ELF-1 (cell line): Measurements from ENCODE around the gene CMPK2.
"Not testable (repeated sequence)": the region's sequence is repeated elsewhere in the genome, so short reads cannot be mapped to it uniquely, and the experiment has no call there.

Experiments used
- DNase-seq: peaks from one replicate; pipeline ENCODE4 v3.0.0-alpha.2; 2016; ENCODE audit warnings: low read depth, low spot score

CMPK2 gene

GRCh38 chr2:6865346-6866274 lies at the start of gene CMPK2:
Gene CMPK2, minus strand, starts transcription at chr2:6865907. Its CDS starts 211 bp downstream, at chr2:6865696.
- DNase-seq, result peak; percentile 52

- no peak for DNase-seq
These were observed 49.7 kb upstream of the CMPK2 start for GRCh38 chr2:6915399-6915798.

GRCh38 chr2:6914828-6915227 lies 49.1 kb upstream of the CMPK2 start:
- DNase-seq, result no peak

GRCh38 chr2:6913415-6914157 lies 47.9 kb upstream of the CMPK2 start:
- no peak for DNase-seq

- DNase-seq, result no peak
These were observed 46.0 kb upstream of the CMPK2 start for GRCh38 chr2:6911721-6912120.

- DNase-seq, result no peak
These were observed 44.0 kb upstream of the CMPK2 start for GRCh38 chr2:6909431-6910385.

GRCh38 chr2:6908291-6908690 lies 42.6 kb upstream of the CMPK2 start:
- DNase-seq, result no peak

GRCh38 chr2:6906165-6906741 lies 40.5 kb upstream of the CMPK2 start:
- DNase-seq, result no peak

- DNase-seq, result no peak
These were observed 40.0 kb upstream of the CMPK2 start for GRCh38 chr2:6905668-6906067.

- DNase-seq, result not testable (repeated sequence)
These were observed 36.9 kb upstream of the CMPK2 start for GRCh38 chr2:6902581-6902980.

GRCh38 chr2:6896930-6897759 lies 31.4 kb upstream of the CMPK2 start:
- no peak for DNase-seq

GRCh38 chr2:6893876-6894482 lies 28.3 kb upstream of the CMPK2 start:
- DNase-seq, result no peak

GRCh38 chr2:6888724-6889123 lies 23.0 kb upstream of the CMPK2 start:
- no peak for DNase-seq

GRCh38 chr2:6887751-6888192 lies 22.1 kb upstream of the CMPK2 start:
- DNase-seq, result no peak

GRCh38 chr2:6885968-6886367 lies 20.3 kb upstream of the CMPK2 start:
- no peak for DNase-seq

- no peak for DNase-seq
These were observed 19.8 kb upstream of the CMPK2 start for GRCh38 chr2:6885551-6885950.

- peak; percentile 22 for DNase-seq
These were observed 17.9 kb upstream of the CMPK2 start for GRCh38 chr2:6883448-6884122.

GRCh38 chr2:6881516-6881915 lies 15.8 kb upstream of the CMPK2 start:
- DNase-seq, result no peak

- DNase-seq, result no peak
These were observed 15.3 kb upstream of the CMPK2 start for GRCh38 chr2:6881046-6881445.
